OCI-LY3 (cell line): ENCODE results near the gene RASSF1.

Experiments used
- EZH2phosphoT487 ChIP-seq: fragments of 200-600 bp; shearing (Covaris generic); IDR thresholded peaks from 2 replicates; pipeline ENCODE4 v1.6.1; 2018; ENCODE audit warnings: antibody characterized with exemption, mixed run types, low read depth
- TF ChIP-seq, protein P1 (sequence below): fragments of 200-600, 300-600 bp; sonication (generic); IDR thresholded peaks from 2 replicates; pipeline ENCODE4 v1.5.1; 2014; ENCODE audit warnings: antibody characterized with exemption, low read length, low read depth

- TF ChIP-seq, protein P1, sequence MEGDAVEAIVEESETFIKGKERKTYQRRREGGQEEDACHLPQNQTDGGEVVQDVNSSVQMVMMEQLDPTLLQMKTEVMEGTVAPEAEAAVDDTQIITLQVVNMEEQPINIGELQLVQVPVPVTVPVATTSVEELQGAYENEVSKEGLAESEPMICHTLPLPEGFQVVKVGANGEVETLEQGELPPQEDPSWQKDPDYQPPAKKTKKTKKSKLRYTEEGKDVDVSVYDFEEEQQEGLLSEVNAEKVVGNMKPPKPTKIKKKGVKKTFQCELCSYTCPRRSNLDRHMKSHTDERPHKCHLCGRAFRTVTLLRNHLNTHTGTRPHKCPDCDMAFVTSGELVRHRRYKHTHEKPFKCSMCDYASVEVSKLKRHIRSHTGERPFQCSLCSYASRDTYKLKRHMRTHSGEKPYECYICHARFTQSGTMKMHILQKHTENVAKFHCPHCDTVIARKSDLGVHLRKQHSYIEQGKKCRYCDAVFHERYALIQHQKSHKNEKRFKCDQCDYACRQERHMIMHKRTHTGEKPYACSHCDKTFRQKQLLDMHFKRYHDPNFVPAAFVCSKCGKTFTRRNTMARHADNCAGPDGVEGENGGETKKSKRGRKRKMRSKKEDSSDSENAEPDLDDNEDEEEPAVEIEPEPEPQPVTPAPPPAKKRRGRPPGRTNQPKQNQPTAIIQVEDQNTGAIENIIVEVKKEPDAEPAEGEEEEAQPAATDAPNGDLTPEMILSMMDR = no peak
- TF ChIP-seq EZH2phosphoT487 = no peak
Observed at GRCh38 chr3:50318163-50318562, 22.5 kb downstream of the RASSF1 start.
